Measurements from ENCODE around the gene EXOC3L2. TPM values are rescaled to one million over a fixed set of nuclear protein-coding genes. Genes with fewer than 3 reads are reported as not detected.

EXOC3L2 gene
- total and polyA plus RNA-seq, 2 donors from 2014 or later = 15.4 to 19.0 TPM

DNA sequence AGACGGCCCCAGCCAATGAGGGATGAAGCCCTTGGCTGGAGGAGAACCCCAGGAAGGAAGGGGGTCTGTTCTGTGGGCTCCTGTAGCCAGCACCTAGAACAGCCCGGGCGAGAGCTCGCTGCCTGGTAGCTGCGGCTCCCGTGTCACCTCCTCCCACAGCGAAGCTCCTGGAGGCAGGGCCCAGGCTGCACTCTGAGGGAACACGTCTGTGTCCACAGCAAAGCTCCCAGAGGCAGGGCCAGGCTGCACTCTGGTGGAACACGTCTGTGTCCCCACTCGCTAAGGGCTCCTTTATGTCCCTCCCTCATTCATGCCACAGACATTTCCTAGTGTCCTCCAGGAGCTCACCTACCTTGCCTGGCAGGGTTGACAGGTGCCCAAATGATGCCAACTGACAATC is 75.6 kb downstream of the EXOC3L2 start:
- TF ChIP-seq, protein P1, sequence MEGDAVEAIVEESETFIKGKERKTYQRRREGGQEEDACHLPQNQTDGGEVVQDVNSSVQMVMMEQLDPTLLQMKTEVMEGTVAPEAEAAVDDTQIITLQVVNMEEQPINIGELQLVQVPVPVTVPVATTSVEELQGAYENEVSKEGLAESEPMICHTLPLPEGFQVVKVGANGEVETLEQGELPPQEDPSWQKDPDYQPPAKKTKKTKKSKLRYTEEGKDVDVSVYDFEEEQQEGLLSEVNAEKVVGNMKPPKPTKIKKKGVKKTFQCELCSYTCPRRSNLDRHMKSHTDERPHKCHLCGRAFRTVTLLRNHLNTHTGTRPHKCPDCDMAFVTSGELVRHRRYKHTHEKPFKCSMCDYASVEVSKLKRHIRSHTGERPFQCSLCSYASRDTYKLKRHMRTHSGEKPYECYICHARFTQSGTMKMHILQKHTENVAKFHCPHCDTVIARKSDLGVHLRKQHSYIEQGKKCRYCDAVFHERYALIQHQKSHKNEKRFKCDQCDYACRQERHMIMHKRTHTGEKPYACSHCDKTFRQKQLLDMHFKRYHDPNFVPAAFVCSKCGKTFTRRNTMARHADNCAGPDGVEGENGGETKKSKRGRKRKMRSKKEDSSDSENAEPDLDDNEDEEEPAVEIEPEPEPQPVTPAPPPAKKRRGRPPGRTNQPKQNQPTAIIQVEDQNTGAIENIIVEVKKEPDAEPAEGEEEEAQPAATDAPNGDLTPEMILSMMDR (IDR thresholded peaks at IDR 0.05; ENCODE audit: borderline replicate concordance, extremely low read depth, insufficient read depth) = no peak
- Histone ChIP-seq H3K36me3 (ENCODE audit: control insufficient read depth in 2 of 3, insufficient read depth in 3 of 3, low read length in 3 of 3) (peaks cover 0 to 3% (median 0%) of the 10 kb centered on the region in 3 donors), H3K27me3 (ENCODE audit: control insufficient read depth, insufficient read depth, low read length) (no peaks in the 10 kb centered on the region), H3K4me1 (ENCODE audit: control insufficient read depth in 2 of 3, insufficient read depth in 2 of 3, low read depth in 1 of 3, low read length in 3 of 3) (peaks cover 0 to 7% (median 0%) of the 10 kb centered on the region in 3 donors), H3K27ac (ENCODE audit: low read depth in 2 of 2, low read length in 2 of 2) (no peak overlapping the region), H3K9ac (ENCODE audit: low read length in 3 of 3) (no peak overlapping the region), H3K4me3 (ENCODE audit: low read length in 3 of 3) (no peak overlapping the region), H3K9me3 (ENCODE audit: control insufficient read depth in 2 of 3, insufficient read depth in 1 of 3, low read length in 3 of 3) (no peaks in the 10 kb centered on the region)
- DNase-seq (no peak), FAIRE-seq (no peak)
- intact Hi-C loops (cut with DNase I) = no loop called here

DNA sequence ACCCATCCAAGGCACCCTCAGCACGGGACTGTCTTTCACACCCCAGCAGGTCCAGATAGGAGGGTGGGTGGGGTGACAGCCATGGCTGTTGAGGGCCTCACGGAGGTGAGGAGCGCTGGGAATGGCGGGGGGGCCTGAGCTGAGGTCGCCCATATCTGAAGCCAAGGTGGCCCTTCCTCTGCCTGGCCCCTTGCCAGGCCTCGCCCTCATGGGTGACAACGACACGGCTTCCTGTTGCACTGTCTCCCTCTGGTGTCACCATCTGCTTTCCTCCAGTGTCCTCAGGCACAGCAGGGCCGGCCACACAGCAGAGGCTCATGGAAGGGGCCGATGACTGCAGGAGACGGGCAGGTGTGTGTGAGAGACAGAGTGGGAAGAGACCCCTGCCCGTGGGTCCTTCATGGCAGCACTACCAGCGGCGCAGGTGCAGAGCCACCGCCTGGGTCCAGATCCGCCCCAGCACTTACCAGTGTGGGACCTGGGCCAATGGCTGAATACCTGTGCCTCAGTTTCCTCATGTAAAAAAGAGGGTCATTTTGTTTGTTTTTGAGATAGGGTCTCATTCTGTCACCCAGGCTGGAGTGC is 76.3 kb downstream of the EXOC3L2 start:
- Histone ChIP-seq H3K4me3 (ENCODE audit: low read length in 3 of 3) (no peak overlapping the region), H3K9me3 (ENCODE audit: control insufficient read depth in 2 of 3, insufficient read depth in 1 of 3, low read length in 3 of 3) (no peaks in the 10 kb centered on the region), H3K9ac (ENCODE audit: low read length in 3 of 3) (no peak overlapping the region), H3K36me3 (ENCODE audit: control insufficient read depth in 2 of 3, insufficient read depth in 3 of 3, low read length in 3 of 3) (peaks cover 0 to 3% (median 0%) of the 10 kb centered on the region in 3 donors), H3K27me3 (ENCODE audit: control insufficient read depth, insufficient read depth, low read length) (no peaks in the 10 kb centered on the region), H3K27ac (ENCODE audit: low read depth in 2 of 2, low read length in 2 of 2) (no peak overlapping the region), H3K4me1 (ENCODE audit: control insufficient read depth in 2 of 3, insufficient read depth in 2 of 3, low read depth in 1 of 3, low read length in 3 of 3) (peaks cover 0 to 7% (median 0%) of the 10 kb centered on the region in 3 donors)
- no peak for DNase-seq
- FAIRE-seq = no peak
- intact Hi-C loops (cut with DNase I) = no loop called here
- TF ChIP-seq, protein P1 (IDR thresholded peaks at IDR 0.05; ENCODE audit: borderline replicate concordance, extremely low read depth, insufficient read depth) = no peak

DNA sequence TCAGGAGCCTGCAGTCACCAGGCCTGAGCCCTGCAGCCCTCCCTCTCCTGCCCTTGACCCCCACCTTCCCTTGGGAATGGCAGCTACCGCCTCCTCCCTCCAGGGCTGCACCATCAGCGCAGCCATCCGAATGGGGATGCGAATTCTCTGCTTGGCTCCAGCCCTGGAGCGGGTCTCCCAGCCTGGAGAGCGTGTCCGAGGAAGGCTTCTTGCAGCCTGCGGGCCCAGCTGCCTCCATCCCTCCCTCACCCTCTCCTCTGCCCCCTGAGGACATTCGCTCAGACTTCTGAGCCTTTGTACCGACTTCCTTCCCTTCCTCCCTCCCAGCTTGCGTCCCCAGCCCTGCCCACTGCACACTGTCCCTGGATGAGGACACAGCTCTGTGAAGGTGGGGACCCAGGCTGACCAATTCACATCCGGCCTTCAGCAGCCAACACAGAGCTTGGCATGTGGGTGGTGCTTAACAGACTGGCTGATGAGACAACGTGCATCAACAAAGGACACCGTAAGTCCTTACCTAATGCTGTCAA is 78.4 kb downstream of the EXOC3L2 start:
- H3K36me3 ChIP-seq (ENCODE audit: control insufficient read depth in 2 of 3, insufficient read depth in 3 of 3, low read length in 3 of 3) = peaks cover 0 to 3% (median 0%) of the 10 kb centered on the region in 3 donors
- intact Hi-C loops (cut with DNase I) = no loop called here
- H3K9ac ChIP-seq (ENCODE audit: low read length in 3 of 3) = no peak overlapping the region
- no peak overlapping the region for H3K4me3 ChIP-seq (ENCODE audit: low read length in 3 of 3)
- H3K27me3 ChIP-seq (ENCODE audit: control insufficient read depth, insufficient read depth, low read length) = no peaks in the 10 kb centered on the region
- FAIRE-seq (no peak), DNase-seq (peak in 1 of 5 donors; percentile 59)
- H3K27ac ChIP-seq (ENCODE audit: low read depth in 2 of 2, low read length in 2 of 2) = peak overlapping the region in 1 of 2 donors; percentile 7
- H3K9me3 ChIP-seq (ENCODE audit: control insufficient read depth in 2 of 3, insufficient read depth in 1 of 3, low read length in 3 of 3) = no peaks in the 10 kb centered on the region
- TF ChIP-seq, protein P1 (IDR thresholded peaks at IDR 0.05; ENCODE audit: borderline replicate concordance, extremely low read depth, insufficient read depth) = no peak
- H3K4me1 ChIP-seq (ENCODE audit: control insufficient read depth in 2 of 3, insufficient read depth in 2 of 3, low read depth in 1 of 3, low read length in 3 of 3) = peaks cover 0 to 7% (median 0%) of the 10 kb centered on the region in 3 donors
